ENCODE data around the gene NEMP2.
A peak's percentile ranks its signal among the peaks of the same experiment; 100 is the strongest.

The NEMP2 gene, protein sequence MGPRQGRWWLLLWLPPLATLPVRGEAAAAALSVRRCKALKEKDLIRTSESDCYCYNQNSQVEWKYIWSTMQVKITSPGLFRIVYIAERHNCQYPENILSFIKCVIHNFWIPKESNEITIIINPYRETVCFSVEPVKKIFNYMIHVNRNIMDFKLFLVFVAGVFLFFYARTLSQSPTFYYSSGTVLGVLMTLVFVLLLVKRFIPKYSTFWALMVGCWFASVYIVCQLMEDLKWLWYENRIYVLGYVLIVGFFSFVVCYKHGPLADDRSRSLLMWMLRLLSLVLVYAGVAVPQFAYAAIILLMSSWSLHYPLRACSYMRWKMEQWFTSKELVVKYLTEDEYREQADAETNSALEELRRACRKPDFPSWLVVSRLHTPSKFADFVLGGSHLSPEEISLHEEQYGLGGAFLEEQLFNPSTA

DNA sequence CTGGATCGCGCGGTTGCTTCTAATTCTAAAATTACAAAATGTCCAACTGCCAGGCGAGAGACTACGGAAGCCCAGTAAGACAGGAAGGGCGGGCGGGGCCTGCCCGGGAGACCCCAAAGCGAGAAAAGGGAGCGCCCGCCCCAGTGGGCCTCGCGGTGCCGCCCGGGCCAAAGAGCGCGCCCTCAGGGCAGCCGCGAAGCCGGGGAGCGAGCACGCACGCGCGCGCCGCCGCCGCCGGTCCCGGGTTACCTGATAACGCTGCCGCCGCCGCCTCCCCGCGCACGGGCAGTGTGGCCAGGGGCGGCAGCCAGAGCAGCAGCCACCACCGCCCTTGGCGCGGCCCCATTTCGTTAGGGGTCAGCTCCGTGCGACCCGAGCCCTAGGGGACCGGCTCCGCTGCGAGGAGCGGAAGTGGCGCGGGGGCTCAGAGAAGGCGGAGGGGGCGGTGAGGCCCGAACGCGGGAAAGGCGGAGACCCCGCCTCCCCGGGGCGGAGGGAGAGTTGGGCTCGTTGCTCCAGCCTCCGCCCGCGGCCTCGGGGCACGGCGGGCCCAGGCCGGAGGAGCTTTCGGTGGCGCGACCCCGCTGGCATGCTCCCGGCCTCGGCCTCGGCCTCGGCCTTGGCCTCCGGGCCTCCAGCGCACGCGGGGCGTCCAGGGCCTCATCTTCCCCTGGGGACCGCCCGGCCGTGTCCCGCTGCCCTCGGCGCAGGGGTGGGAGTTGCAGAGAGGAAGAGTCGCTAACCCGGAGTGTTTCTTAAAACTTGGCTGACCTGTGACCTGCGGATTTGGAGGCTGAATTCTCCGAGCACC, at the start of gene NEMP2:
NEMP2 (minus strand) TSS at position 413 of the 811 bp plus-strand sequence; CDS start at position 346, 67 bp downstream.
- DNase-seq, result peak; percentile 69

DNA sequence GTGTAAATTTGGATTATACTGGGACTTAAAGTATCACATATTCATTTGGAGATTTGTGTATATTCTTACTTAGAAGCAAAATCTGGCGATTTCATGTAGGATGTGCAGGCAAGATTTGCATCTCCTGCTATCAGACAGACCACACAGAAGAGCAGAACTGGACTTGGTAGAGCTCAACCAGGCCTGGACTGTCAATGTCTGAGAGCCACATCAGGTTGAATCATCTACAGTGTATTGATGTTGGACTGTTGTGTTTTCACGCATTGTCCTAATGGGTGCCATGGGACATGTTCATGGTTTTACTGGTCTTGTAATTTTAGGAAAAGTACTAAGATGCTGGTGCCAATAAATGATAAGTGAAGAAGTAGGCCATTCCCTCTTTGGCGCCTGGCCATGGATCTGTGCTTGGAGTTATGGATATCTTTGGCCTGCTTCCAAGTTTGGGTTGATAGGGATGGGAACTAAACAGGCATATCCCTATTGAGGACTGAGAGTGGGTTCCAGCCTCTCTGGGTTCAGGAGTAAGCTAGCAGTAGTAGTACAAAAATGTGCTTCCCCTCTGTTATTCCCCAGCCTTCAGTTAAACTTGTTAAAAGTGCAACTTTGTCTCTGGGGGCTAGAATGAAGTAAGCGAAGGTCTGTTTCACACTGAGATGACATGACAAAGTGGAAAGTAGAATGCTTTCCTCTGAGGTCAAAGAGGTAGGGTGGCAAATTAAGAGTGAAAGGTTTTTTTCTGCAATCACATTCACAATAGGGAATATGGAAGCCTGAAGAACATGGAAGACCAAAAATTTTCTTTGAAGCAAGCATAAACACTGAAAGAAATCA, 49.2 kb upstream of the NEMP2 start:
- DNase-seq, result no peak

GRCh38 chr2:190582736-190583506, 48.4 kb upstream of the NEMP2 start:
- DNase-seq, result no peak

GRCh38 chr2:190582019-190582418, 47.5 kb upstream of the NEMP2 start:
- DNase-seq, result no peak

- DNase-seq, result no peak
Measured at GRCh38 chr2:190579915-190580846, 45.7 kb upstream of the NEMP2 start.

DNA sequence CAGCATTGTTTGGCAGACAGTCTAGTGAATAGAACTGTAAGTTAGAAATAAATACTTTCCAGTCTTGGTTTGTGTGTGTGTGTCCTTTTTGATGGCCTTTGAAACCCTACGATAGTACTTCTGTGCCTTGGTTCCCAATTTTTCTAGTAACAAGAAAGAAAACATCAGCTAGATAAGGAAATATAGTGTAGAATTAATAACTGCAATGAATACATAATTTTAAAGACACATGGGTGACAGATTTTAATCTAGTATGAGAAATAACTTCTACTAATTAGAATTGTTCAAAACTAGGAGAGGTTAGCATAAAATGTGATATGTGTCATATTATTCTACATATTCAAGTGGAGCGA, 44.5 kb upstream of the NEMP2 start:
- DNase-seq, result no peak

DNA sequence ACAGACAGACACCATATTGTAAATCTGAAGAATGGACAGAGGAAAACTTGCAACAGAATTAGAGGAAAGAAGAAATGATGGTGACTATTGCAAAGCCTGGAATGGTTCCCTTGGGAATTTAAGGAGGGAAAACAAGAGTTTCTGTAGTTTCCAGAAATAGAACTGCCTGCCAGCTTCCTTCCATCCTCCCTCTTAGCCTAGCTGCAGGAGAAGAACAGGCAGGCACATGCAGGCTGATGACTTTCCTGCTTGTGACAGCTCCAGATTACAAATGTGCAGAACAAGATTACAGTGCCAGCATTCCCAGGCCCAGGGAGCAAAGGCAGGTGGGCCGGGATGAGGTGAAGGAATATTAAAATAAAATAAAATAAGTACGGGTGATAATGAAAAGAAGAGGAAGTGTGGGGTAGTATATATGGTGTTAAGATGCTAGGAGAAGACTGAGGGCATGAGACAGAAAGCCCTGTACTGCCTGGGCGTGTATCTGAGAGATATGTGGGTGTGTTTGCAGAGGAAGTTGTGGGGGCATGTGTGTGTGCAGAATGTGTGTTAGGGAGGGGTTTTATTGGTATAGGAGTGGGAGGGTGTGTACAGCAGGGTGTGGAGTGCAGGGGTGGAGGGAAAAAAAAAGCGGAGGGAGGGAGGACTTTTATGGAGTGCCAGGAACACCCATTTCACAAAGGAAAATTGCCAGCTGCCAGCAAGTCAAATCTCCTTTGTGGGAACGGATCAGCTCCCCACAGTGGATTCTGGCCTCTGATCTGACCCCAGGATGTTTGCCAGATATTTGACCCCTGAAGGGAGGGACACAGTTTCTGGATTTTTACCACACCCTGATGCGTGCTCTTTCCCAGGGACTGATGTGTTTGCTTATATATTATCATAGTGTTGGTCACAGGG, 43.9 kb upstream of the NEMP2 start:
- DNase-seq, result no peak

DNA sequence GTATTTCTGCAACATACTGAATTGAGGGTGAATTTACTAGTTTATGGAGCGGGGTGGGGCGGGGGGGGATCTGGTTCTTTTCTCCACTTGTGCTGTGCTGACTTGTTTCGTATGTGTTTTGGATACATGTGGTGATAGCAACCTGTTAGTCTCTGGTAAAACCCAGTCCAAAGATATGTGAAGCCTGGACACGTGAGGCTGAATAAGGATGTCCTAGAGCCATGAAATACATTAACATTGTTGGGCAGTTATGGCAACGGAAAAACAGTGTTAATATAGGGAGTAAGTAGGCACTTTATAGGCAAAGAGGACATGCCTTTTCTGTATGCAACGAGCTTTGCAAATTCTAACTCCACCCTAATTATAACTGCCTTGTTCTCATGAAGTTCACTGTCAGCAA, 42.1 kb upstream of the NEMP2 start:
- DNase-seq, result no peak

GRCh38 chr2:190575263-190575662, 40.7 kb upstream of the NEMP2 start:
- DNase-seq, result no peak

DNA sequence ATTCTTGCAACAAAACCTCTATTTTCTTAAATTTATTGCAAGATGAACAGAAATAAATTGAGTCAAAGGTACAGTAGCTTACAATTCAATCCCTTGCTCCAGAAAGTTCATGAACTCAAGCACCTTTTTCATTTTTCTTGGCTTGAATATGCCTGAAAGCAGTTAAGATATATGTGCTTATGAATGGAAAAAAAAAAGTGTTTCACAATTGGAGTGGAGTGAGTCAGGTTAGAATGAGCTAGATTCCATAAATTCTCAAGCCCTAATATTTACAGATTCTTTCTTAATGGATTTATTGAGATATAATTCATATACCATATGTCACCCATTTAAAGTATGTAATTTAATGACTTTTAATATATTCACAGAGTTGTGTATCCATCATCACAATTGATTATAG, 39.6 kb upstream of the NEMP2 start:
- no peak for DNase-seq

- no peak for DNase-seq
Measured at GRCh38 chr2:190572246-190572645, 37.7 kb upstream of the NEMP2 start.

- no peak for DNase-seq
Measured at GRCh38 chr2:190571686-190572085, 37.2 kb upstream of the NEMP2 start.

- DNase-seq, result no peak
Measured at GRCh38 chr2:190570871-190571270, 36.3 kb upstream of the NEMP2 start.

DNA sequence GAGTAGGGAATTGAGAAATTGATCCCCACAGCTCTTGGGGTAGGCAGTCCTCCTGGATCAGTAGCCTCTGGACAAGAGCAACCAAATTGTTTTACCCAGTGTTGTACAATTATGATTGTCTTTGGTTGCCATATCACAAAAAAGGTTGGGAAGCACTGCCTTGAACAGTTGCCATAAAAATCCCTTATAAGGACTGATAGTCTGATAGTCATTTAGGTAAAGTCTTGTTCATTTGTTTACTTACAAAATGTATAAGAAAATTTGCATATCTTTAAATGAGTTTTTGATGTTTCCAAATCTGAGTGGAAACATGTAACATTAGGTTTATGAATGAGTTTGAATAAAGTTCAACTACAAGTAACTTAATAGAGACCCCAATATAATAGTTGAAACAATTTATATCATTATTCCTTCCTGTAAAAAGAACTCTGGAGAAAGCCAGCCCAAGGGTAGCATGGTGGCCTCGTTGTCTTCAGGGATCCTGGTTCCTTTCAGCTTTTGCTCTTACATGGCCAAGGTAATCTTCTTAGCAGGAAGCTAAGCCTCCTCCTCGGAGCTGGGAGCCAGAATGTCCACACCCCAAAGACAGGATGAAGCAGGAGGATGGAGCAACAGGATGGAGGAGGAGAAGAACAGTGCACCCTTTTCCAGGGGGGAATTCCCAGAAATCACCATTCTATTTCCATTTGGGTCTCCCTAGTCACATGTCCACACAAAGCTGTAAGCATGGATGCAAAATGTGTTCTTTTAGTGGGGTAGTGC, 35.7 kb upstream of the NEMP2 start:
- DNase-seq, result no peak

GRCh38 chr2:190564838-190565237, 30.3 kb upstream of the NEMP2 start:
- no peak for DNase-seq

DNA sequence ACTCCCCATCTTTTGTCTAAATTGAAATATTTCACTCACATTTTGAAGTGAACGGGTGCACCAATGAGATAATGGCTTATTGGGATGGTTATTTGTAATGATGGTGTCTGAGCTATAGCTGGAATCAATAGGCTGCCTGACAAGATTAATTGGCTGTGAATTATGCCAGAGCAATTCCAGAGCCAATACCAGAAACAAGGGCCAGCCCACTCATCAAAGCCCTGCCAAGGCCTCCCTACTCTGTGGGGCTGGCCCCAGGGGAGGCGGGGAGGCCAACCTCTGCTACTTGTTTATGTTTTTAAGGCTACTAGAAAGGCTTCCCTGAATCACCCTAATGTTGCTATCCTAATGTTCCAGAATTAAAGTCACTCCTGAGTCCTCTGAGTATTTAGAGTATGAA, 29.1 kb upstream of the NEMP2 start:
- no peak for DNase-seq

DNA sequence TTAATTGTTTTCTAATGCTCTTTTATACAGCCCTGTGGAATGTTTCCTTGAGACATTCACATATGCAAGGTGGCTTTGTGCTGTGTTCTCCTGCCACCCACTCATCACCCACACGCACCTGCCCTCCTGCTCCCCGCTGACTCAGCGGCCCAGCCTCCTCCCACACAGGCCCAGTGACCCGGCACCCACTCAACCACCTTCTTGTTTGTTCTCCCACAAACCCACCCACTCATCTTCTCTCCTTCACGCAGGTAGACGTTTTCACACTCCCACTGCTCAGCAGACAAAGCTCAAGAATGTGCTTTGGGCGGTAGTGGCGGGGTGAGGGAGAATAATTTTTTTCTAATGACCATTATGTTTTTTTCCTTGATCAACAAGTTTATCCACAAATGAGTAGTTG, 28.6 kb upstream of the NEMP2 start:
- no peak for DNase-seq

GRCh38 chr2:190562121-190562520, 27.6 kb upstream of the NEMP2 start:
- DNase-seq, result no peak

DNA sequence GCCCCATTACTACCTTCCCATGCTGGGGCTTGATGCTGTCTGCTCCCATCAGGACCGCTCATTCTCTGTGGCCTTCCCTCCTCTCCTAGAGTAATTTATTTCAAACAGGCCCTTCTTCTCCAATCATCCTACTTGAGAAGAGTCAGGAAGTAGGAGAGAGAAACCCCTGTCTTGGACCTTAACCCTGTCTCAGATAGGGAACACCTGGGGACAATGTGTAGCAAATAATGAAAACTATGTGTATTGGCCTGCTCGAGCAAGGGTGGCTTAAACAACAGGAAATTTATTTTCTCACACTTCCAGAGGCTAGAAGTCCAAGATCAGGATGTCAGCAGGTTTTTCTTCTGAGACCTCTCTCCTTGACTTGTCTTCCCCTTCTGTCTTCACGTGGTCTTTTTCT, 26.6 kb upstream of the NEMP2 start:
- no peak for DNase-seq

Data from KG1 (cell line).